Measurements from ENCODE around the gene EEF1G. TPM values are rescaled to one million over a fixed set of nuclear protein-coding genes. Genes with fewer than 3 reads are reported as not detected.
"Not testable (repeated sequence)": the region's sequence is repeated elsewhere in the genome, so short reads cannot be mapped to it uniquely, and the experiment has no call there.

EEF1G gene, protein sequence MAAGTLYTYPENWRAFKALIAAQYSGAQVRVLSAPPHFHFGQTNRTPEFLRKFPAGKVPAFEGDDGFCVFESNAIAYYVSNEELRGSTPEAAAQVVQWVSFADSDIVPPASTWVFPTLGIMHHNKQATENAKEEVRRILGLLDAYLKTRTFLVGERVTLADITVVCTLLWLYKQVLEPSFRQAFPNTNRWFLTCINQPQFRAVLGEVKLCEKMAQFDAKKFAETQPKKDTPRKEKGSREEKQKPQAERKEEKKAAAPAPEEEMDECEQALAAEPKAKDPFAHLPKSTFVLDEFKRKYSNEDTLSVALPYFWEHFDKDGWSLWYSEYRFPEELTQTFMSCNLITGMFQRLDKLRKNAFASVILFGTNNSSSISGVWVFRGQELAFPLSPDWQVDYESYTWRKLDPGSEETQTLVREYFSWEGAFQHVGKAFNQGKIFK
- 2,352 TPM for polyA plus RNA-seq (2013, experiment 1 of 2; ENCODE audit: insufficient read length)
- 2,389 TPM for polyA plus RNA-seq (2013, experiment 2 of 2; ENCODE audit: insufficient read length)

GRCh38 chr11:62573592-62574362 lies at the start of gene EEF1G:
Gene EEF1G (minus strand): TSS chr11:62573891. CDS start chr11:62573842, 49 bp downstream.
- DNase-seq = peak; percentile 100

GRCh38 chr11:62622476-62623089 lies 48.9 kb upstream of the EEF1G start:
- no peak for DNase-seq

DNA sequence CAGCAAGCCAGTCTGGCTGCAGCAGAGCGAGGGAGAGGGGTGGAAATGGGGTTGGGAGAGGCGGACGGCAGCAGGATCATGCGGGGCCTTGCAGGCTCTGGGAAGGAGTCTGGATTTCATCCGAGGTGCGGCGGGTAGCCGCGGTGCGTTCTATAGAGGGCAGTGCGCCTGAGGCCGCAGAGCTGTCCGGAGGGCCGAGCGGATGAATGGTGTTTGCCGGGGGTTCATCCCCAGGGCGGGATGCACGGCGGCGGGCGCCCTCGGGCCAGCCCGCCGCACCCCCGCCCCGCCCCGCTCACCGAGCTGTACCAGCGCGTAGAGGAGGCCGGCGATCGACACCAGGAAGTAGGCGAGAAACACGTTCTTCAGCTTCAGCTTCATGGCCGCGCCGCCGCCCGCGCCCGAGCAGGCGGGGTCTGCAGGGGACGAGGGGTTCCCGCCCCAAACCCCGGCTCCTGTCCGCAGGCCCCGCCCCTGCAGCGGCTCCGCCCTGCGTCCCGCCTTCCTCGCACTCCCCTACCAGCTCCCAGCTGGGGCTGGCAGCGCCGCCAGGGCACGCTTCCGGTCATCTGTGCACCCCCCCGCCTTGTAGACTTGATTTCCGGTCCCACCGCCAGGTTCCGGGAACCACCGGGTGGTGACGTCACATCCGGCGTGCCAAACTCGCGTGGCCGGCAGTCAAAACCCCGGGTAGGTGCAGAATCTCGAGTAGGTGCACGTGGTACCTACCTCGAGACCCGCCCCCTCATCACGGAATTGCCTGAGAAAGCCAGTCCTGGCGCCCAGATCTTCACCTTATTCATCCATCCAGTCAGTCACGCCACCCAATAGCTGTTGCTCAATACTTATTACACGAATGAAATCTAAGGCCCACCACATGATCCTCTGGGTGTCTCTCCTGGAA lies 48.1 kb upstream of the EEF1G start, which contains the start of gene B3GAT3:
TSS of gene B3GAT3 (minus strand) at position 420 of the 904 bp plus-strand sequence. CDS start at position 381, 39 bp downstream.
- DNase-seq = peak; percentile 97

GRCh38 chr11:62621027-62621566 lies 47.4 kb upstream of the EEF1G start:
- DNase-seq = no peak

GRCh38 chr11:62616957-62617356 lies 43.3 kb upstream of the EEF1G start:
- DNase-seq = not testable (repeated sequence)

DNA sequence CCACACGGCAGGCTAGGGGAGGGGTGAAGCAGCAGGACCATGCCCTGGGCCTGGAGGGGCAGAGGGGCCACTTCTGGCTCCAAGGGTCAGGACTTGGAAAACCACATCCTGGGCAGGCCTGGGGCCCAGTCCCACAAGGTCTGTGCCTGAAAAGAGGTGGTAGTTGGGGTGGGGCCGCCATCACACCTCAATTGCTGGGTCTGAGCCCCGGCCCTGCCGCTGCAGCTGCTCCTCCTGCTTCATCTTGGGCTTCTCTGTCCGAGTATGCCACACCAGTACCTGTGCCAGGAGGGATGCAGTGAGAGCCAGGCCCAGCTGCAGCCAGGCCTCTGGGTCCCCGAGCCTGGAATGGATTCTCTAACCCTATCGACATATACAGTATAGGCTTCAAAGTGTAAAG lies 41.8 kb upstream of the EEF1G start:
- DNase-seq = no peak

DNA sequence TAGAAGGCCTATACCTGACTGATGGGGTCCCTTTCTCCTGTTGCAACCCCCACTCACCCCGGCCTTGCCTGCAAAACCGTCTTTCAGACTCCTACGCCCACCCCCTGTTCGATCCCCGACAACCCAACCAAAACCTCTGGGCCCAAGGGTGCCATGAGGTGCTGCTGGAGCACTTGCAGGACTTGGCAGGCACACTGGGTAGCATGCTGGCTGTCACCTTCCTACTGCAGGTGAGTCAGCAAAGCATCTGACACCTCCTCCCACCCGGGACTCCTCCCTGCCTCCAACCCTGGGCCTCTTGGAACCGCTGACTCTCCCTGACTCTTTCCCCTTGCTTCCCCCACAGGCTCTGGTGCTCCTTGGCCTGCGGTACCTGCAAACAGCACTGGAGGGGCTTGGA lies 40.6 kb upstream of the EEF1G start:
- DNase-seq = no peak

- no peak for DNase-seq
These were observed 39.6 kb upstream of the EEF1G start for GRCh38 chr11:62613291-62613778.

GRCh38 chr11:62612366-62613290 lies 38.9 kb upstream of the EEF1G start, which contains the start of the genes EML3 and ROM1:
Gene EML3 (minus strand): TSS chr11:62612775. CDS start chr11:62612457, 318 bp downstream.
Gene ROM1 (plus strand): TSS chr11:62613257. CDS start chr11:62613282, 25 bp downstream.
- DNase-seq = peak; percentile 79

DNA sequence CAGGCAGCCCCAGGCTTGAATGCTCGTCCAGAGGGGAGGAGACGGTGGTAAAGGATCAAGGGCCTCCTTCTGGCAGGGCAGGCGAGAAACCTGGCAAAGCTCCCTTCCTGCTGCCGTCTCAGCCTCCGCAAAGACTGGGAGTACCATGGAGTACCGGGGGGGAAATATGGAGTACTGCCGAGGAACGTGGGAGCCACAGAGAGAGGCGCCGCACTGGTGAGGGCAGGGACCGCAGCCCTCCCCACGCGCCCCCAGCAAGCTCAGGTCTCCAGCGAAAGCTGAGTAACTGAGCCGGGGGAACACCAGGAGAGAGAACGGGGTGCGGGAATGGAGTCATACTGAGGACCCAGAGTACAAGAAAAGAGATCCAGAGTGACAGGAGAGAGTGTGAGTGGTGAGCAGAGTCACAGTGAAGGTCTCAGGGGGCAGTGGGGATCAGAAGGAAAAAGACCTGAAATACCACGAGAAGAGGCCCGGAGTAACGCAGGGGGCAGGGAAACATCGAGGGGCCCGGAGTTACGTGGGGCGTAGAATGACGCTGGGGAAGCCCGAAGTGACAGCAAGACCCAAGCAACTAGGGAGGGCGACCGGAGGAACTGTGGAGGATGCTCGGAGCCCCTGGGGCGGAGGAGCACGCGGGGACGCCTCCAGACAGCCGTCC lies 38.1 kb upstream of the EEF1G start:
- DNase-seq = peak; percentile 55

DNA sequence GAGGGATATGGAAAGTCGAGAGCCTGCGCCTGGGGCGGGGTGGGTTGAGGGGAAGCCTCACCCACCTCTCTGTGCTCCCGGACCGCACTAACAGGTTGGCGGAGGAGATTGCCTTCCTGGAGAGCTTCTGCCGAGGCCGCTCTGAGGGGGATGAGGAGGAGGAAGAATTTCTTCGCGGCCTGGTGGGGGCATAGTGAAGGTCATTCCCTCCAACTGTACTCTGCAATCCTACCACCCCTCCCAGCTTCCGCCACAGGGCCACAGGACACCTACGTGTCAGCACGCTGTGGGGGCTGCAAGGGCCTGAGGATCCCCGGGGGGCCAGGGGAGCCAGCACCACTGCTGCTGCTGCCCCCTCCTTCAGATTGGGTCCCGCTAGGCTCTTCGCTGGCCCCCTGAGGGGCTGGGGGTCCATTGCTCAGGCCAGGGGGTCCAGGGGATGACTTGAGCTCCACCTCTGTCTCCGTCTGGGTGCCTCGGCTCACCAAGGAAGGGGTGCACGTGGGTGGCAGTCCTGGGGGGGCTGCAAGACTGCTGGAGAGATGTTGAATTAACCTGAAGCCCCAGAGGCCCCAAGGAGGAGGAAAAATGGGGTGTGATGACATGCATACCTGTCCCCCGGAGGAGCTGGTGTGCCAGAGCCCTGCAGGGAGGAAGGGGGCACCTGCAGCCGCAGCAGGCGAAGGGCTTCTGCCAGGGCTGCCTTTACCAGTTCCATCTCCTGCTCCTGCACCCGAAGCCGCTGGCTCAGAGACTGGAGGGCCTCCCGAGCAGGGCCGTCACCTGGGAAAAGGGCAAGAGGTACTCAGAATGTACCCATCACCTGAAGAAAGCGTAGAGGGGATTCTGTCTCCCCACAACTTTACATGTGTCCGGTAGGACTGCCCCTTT lies 37.4 kb upstream of the EEF1G start:
- DNase-seq = no peak

DNA sequence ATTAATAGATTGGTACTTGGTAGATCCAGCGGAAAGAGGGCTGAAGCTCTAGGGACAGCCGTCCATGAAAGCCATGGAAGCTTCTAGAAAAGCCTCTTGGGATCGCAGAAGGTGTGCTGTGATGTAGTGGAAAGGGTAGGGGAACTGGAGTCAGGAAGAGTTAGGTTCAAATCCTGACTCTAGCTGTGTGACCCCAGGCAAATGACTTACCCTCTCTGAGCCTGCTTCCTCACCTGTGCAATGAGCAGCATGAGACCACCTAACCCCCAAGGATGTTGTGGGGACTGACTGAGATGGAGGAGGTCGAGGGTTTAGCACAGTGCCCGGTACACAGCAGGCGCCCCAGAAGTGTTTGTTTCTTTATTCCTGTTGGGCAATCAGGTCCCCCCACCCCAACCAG lies 36.7 kb upstream of the EEF1G start:
- DNase-seq = no peak

DNA sequence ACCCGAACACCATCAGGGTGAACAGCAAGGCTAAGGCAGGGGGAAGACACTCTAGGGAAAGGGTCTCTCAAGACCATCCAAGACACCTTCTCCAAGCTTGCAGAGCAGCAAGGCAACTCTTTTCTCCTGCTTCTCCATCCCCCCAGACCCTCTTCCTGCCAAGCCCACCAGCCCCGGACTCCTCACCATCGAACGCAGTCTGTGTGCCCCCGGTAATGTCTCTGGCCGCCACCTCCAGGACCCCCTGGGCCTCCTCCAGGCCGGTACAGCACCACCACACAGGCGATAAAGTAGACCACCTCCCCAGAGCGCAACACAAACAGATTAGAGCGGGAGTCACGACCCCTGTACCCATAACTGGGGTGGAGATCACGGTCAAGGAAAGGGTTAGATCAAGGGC lies 35.1 kb upstream of the EEF1G start:
- DNase-seq = no peak

DNA sequence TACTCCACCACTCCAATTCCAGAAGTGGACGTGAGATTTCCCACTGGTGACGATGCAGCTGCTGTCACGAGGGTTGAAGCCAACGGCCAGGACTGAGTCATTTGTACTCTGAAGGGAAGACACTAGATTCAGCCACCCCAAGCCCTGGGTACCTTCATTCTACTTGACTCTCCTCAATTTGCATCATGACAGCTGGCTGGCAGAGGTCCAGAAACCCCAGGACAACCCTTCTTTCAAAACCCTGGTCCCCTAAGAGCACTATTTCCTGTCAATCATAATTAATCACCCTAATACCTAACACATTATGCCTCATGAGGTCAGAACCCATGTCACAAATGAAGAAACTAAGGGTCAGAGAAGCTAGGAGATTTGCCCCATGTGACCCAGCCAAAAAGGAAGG lies 34.0 kb upstream of the EEF1G start:
- no peak for DNase-seq

DNA sequence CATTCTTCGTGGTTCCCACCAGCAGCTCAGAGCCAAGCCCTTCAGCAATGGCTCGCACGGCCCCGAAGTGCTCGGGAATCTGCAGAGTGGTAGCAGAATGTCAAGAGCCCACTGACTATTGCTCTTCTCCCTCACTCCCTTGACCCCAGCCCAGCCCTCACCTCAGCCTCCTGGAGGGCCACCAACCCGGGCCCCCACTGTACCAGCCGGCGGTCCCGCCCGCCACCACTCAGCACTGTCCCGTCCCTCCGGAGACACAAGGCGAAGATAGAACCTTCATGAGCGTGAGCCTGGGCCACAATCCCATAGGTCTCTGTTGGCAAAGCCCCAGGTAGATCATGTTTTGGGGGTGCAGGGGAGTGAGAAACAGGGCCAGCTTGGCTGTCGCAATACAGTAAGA lies 32.2 kb upstream of the EEF1G start:
- DNase-seq = no peak

DNA sequence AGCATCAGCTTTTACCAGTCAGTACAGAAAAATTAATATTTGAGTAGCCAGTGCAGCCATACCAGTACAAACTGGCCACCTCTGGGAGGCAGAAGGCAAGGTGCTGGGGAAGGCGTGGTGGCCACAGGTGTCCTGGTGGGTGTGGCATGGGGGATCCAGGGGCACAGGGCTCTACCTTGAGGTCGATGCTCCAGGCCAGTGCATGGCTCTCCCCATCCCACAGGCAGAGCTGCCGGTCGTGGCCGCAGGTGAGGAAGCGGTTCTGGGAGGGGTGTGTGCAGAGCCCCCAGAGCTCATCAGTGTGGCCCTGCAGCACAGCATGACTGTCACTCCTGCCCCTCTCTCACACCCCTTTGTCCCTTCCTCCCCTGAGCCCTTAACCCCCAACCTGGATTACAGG lies 31.8 kb upstream of the EEF1G start:
- no peak for DNase-seq

GRCh38 chr11:62604460-62605120 lies 30.9 kb upstream of the EEF1G start:
- no peak for DNase-seq

DNA sequence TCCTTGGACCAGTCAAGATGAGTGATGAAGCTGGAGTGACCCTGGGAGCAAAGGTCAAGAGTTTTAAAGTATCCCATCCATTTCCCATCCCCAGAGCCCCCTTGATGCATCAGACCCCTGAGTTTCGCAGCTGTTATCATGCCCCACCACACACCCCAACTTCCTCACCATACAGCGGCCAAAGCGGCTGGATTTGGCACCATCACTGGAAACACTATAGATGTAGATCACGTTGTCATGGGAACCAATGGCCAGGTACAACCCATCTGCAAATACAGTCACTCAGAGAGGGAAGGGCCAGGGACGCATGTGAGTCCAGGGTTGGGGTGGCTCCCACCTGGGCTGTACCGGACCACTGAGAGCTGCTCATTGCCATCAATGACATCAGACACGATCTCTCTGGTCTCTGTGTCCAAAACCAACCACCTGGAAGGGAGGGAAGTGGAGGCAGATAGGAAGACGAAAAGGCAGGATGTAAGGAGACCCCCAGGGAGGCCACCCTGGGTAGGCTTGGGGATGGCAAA lies 30.1 kb upstream of the EEF1G start:
- DNase-seq = no peak

All from fibroblast of skin of abdomen (primary cell).